Brain microvascular endothelial cell (primary cell): ENCODE data around the gene TEX35.

Source experiments
- DNase-seq: peaks from one replicate; pipeline ENCODE4 v3.0.0-alpha.2; 2020
- H3K27ac ChIP-seq: fragments of 250-450 bp; sonication (Bioruptor Pico); 2 replicates; pipeline ENCODE4 v1.5.1; 2020; ENCODE audit warnings: mild to moderate bottlenecking, moderate library complexity
- H3K27me3 ChIP-seq: fragments of 250-450 bp; sonication (Bioruptor Pico); replicated peaks from 2 replicates; pipeline ENCODE4 v1.5.1; 2020; ENCODE audit warnings: mild to moderate bottlenecking
- H3K36me3 ChIP-seq: fragments of 250-450 bp; sonication (Bioruptor Pico); replicated peaks from 2 replicates; pipeline ENCODE4 v1.5.1; 2020; ENCODE audit warnings: mild to moderate bottlenecking
- H3K4me3 ChIP-seq: 2 replicates; pipeline ENCODE4 v1.5.1; 2011; ENCODE audit warnings: low read depth, mild to moderate bottlenecking, control low read depth, low read length, moderate library complexity
- CTCF ChIP-seq: IDR thresholded peaks from 2 replicates; pipeline ENCODE4 v1.5.1; 2011; ENCODE audit warnings: low read depth, mild to moderate bottlenecking, moderate library complexity, low read length, control low read depth, inconsistent platforms; ENCODE audit errors: missing control alignments
- in situ Hi-C: cut with HindIII; loops from 2 replicates; pipeline ENCODE4 v1.10.0; 2017; ENCODE audit warnings: low sequenced_read_pairs, low pct_ligation_motif_present

TEX35 gene

GRCh38 chr1:178494569-178494971 is 18.3 kb upstream of the TEX35 start:
- in situ Hi-C loops, result no loop called here
- Histone ChIP-seq H3K36me3 (no peaks in the 10 kb centered on the region), H3K27ac (no peak overlapping the region), H3K27me3 (no peaks in the 10 kb centered on the region), H3K4me3 (no peak overlapping the region)
- no peak for DNase-seq
- TF ChIP-seq CTCF, result no peak

GRCh38 chr1:178495158-178495557 is 17.8 kb upstream of the TEX35 start:
- no peak for TF ChIP-seq CTCF
- Histone ChIP-seq H3K4me3 (no peak overlapping the region), H3K36me3 (no peaks in the 10 kb centered on the region), H3K27me3 (no peaks in the 10 kb centered on the region), H3K27ac (no peak overlapping the region)
- no peak for DNase-seq
- in situ Hi-C loops, result no loop called here

GRCh38 chr1:178495741-178496409 is 17.0 kb upstream of the TEX35 start:
- Histone ChIP-seq H3K27me3 (no peaks in the 10 kb centered on the region), H3K27ac (no peak overlapping the region), H3K36me3 (no peaks in the 10 kb centered on the region), H3K4me3 (no peak overlapping the region)
- no peak for TF ChIP-seq CTCF
- no peak for DNase-seq
- in situ Hi-C loops, result no loop called here

DNA sequence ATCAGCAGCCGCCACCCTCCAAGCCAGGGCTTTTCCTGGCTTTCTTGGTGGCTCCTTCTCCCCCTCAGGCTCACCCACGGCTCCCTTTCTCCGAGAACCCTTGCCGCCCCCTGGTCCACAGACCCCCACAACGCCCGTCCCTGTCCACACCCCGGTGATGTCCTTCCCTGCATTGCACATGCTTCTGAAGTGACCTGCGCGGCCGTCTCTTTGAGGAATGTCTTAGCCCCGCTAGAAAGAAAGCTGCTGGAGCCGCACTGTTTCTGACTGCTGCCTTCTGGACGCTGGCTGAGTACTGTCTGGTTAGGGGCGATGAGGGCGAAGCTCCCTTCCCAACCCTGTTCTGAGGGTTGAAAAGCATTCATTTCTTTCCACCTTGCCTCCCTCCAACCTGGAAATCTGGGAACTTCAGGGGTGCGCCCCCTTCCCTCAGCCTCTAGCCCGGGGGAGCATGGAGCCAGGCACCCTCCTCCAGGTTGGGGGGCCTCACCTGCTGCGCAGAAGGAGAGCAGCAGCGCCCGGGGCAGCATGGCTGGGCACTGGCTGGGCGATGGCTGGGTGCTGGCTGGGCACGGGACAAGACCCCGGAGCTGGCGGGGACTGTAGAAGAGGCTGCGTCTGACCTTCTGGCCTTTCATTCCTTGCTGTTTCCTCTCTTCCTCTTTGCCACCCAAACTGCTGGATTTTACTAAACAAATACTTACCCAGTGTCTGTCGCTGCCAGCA is 16.3 kb upstream of the TEX35 start, which contains the start of gene CLEC20A:
Gene CLEC20A (minus strand): TSS at position 555 of the 726 bp plus-strand sequence. CDS start 25 bp downstream, at position 530.
- in situ Hi-C loops, result no loop called here

GRCh38 chr1:178497903-178498478 is 14.9 kb upstream of the TEX35 start:
- in situ Hi-C loops, result no loop called here
- no peaks in the 10 kb centered on the region for H3K27me3 ChIP-seq
- no peak overlapping the region for H3K4me3 ChIP-seq
- H3K36me3 ChIP-seq, result no peaks in the 10 kb centered on the region
- no peak overlapping the region for H3K27ac ChIP-seq
- no peak for TF ChIP-seq CTCF
- DNase-seq, result no peak

More for the DNA sequence above, 16.3 kb upstream of the TEX35 start, which contains the start of gene CLEC20A:
- no peak for TF ChIP-seq CTCF
- Histone ChIP-seq H3K27ac (no peak within 1 kb of the TSS), H3K27me3 (no peaks in the 10 kb centered on the region), H3K36me3 (no peaks in the 10 kb centered on the region), H3K4me3 (no peak within 1 kb of the TSS)
- no peak for DNase-seq
